Measurements from ENCODE around the gene SLC35F3.
"Not testable (repeated sequence)": the region's sequence is repeated elsewhere in the genome, so short reads cannot be mapped to it uniquely, and the experiment has no call there.

SLC35F3 gene

DNA sequence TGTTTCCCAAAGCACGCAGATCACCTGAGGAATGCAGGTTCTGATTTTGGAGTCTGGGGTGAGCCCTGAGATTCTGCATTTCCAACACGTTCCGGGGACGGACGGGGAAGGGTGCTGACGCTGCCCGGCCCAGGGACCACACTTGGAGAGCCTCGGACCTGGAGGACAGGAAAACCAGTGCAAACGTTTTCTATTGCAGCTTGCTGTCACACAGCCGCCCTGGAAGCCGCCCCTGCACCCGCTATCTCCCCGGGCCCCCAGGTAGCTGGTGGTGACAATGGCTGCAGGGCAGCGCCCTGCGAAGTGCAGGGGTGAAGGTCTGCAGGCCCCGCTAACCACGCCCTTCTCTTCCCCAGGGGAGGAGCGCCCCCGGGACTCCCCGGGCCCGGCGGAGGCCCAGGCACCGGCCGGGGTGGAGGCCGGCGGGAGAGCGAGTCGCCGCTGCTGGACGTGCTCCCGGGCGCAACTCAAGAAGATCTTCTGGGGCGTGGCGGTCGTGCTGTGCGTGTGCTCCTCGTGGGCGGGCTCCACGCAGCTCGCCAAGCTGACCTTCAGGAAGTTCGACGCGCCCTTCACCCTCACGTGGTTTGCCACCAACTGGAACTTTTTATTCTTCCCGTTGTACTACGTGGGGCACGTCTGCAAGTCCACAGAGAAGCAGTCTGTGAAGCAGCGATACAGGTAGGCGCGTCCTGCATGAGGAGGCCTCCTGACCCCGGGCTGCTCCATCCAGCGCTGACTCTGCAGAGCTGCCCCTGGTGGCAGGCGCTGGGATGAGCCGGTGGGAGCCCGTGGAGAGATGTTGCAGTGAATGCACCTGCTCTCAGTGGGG lies 326.8 kb downstream of the SLC35F3 start:
- DNase-seq: no peak

- no peak for DNase-seq
Measured at GRCh38 chr1:234231893-234232276, 327.4 kb downstream of the SLC35F3 start.

DNA sequence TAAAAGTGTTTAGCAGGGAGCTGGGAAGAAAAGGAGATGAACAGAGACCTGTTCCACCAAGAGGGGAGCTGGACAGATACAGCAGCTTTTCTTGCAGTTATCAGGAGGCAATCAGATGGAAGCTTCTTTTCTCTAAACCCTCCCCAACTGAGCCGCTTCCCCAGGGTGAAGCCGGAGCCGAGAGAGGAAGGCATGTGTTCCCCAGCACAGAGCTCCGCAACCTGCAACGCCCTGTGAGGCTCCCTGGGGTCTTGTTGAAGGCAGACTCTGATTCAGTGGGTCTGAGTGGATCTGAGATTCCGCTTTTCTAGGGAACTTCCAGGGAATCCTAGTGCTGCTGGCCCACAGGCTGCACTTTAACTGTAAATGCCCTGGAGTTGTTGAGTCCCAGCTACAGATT lies 329.7 kb downstream of the SLC35F3 start:
- no peak for DNase-seq

DNA sequence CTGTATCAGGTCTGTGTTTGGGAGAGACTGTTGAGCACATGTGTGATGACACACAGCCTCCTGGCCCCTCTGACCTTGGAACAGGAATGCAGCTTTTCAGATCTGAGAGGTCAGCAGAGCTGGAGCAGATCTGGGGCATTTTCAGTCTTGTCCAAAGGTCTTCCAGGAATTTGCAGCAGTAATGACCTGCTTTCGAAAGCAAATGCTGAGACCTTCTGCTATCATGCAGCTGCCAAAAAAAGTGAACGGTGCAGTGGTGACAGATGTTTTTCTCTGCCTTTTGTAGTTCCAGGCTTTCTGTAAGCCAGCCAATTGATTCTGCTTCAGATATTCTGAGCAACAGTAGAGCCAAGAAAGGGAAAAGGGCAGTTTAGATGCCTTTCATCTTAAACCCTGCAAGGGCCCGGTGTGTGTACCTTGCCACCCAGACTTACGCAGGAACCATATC lies 331.0 kb downstream of the SLC35F3 start:
- no peak for DNase-seq

DNA sequence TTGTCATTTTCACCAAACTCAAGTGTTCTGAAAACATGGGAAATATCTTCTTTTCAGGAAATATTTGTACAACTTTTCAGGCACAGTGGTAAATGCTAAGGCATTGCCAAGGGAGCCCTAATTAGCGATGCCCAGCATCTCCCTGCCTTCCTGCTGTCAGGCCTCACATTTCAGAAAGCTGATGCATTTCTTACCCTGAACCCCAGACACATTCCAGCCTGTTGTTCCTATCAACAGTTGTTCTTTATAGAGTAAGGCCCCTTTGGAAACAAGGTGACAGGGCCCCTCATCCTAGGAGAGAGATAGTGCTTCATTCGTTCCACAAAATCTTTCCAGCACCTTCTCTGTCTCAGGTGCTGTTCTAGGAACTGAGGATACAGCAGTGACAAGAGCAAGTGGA lies 332.9 kb downstream of the SLC35F3 start:
- no peak for DNase-seq

DNA sequence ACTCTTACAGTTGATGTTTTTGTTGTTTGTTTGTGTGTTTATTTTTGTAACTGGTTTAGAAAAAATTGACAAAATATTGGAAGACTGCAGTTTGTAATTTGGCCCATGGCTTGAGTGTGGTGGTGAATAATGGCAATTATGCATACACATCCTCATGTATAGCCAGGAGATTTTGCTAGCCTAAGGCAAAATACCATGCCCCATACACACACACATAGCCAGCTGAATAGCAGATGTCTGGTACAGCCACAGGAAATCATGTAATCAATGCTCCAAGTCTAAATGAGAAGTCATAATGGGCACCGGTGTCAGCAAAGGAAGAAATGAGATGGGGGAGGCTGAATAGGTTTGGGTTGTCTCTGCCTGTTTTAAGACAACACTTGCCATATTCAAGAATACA lies 333.6 kb downstream of the SLC35F3 start:
- no peak for DNase-seq

- DNase-seq: no peak
Measured at GRCh38 chr1:234239515-234239914, 335.0 kb downstream of the SLC35F3 start.

GRCh38 chr1:234239936-234240335 lies 335.5 kb downstream of the SLC35F3 start:
- no peak for DNase-seq

DNA sequence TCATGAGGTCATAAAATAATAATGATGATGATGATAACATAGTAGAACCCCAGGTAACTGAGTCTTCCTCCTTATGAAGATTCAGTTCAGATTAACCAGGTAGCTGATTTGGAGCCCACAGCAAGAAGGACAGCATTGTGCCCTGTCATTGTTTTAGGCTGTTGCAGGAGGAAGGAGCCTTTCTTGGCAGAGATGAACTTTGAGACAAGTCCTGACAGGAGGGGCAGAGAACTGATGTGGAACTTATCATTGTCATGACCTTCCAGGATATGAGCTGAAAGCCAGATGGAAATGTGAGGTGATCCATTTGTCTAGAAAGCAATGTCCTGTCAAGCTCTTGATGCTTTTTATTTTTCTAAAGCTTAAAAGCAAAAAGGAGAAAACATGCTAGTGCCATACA lies 336.2 kb downstream of the SLC35F3 start:
- no peak for DNase-seq

GRCh38 chr1:234241941-234242490 lies 337.5 kb downstream of the SLC35F3 start:
- no peak for DNase-seq

- DNase-seq: no peak
Measured at GRCh38 chr1:234243521-234244260, 339.2 kb downstream of the SLC35F3 start.

DNA sequence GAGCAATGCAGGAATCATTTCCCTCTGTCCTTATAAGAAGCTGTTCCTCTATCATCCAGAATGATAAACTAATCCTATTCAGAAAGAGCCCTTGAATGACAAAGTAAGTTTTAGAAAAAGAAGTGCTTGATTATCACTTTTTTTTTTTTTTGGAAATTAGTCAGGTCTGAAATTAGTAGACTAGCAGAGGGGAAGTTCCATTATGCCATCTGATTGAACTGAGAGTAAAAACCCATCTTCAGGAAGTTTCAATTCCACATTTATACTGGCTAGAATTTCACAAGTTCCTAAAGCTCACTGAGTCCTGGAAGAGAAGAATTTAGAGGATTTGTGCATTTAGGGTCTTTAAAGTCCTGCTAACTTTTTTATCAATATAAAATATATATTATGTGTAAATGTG lies 340.0 kb downstream of the SLC35F3 start:
- DNase-seq: no peak

- no peak for DNase-seq
Measured at GRCh38 chr1:234246638-234247116, 342.2 kb downstream of the SLC35F3 start.

DNA sequence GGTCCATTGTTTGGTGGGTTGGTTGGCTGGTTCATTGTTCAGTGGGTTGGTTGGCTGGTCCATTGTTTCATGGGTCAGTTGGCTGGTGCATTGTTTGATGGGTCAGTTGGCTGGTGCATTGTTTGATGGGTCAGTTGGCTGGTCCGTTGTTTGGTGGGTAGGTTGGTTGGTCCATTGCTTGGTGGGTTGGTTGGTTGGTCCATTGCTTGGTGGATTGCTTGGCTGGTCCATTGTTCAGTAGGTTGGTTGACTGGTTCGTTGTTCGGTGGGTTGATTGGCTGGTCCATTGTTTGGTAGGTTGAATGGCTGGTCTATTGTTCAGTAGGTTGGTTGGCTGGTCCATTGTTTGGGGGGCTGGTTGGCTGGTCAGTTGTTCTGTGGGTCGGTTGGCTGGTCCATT lies 343.3 kb downstream of the SLC35F3 start:
- not testable (repeated sequence) for DNase-seq

DNA sequence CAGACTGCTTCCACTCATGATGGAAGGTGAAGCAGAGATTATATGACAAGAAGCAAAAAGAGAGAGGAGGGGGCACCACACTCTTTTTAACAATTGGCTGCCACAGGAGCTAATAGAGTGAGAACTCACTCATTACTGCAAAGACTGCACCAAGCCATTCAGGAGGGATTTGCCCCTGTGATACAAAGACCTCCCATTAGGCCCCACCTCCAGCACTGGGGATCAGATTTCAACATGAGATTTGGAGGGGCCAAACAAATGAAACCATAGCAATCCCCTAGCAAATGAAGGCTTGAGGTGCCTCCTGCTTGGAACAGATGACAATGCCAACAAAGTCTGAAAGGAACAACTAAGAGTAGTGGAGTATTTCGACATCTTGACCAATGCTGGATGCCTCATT lies 346.3 kb downstream of the SLC35F3 start:
- DNase-seq: no peak

DNA sequence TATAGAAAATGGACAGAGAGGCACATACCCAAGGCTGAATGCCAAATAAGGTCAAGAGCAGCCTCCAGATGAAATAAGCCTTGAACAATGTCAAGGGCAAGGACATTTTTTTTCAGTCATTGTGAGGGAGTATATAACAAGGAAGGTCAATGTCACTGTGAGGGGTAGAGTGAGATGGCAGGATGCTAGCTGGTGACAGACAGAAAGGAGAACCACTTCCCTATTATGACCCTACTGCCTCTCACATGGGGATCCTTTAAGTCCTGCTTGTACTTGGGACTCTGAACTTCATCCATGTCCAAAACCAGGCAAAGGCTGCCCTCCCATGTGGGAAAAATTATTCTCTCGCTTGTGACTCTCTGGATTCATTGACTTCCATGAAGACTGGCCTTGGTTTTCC lies 349.3 kb downstream of the SLC35F3 start:
- no peak for DNase-seq

GRCh38 chr1:234256359-234256758 lies 351.9 kb downstream of the SLC35F3 start:
- DNase-seq: no peak

- no peak for DNase-seq
Measured at GRCh38 chr1:234258071-234258470, 353.6 kb downstream of the SLC35F3 start.

GRCh38 chr1:234260578-234260977 lies 356.1 kb downstream of the SLC35F3 start:
- no peak for DNase-seq

GRCh38 chr1:234261545-234261944 lies 357.1 kb downstream of the SLC35F3 start:
- no peak for DNase-seq

DNA sequence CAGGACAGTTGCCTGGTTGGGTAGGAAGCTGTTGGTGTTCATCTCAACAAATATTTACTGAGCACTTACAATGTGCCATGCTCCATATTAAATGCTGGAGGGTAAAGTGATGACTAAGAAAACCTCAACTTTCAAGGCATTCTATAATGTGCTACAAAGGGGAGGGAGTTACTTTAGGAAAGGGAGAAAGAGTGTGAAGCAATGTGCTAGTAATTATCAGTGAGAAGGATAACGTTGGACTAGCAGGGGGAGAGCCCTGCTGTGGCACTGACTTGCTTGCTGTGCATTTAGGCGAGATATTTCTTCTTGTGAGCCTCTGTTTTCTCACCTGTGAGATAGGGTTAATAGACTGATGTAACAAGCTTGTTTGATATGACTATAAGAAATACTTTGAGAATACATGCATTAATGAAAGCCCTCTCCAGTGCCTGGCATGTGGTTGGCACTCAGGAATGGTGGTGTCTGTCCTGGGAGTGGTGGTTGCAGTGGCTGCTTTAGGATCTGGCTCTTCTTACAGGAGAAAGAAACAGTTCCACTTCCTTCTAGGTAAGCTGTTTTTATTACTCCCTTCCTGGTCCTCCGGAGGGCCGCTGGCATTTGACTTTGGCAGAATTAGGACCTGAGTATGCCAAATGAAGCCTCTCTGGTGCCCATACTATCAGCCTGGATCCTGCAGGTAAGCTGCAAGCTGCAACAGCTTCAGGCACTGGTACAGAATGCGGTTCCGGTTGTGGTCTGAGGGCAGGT lies 357.7 kb downstream of the SLC35F3 start:
- DNase-seq: no peak

- no peak for DNase-seq
Measured at GRCh38 chr1:234262754-234263105, 358.3 kb downstream of the SLC35F3 start.

DNA sequence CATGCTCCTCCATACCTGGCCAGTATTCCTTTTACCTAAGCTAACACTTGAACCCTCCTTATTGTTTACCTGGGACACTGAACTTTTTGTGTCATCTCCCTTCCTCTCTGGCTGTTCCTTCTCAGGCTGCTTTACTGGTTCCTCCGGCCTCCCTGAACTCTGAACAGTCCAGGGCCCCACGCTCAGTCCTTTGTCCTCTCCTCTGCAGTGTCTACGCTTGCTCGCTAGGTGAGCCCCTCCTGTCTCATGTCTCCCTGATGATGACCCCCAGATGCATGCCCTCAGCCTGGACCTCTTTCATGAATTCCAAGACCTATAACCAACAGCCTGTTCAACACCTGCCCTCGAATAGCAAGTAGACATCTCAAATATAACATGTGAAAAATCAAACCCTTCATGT lies 360.4 kb downstream of the SLC35F3 start:
- DNase-seq: no peak
